HEK293 (cell line): ENCODE data around the gene S100A1.

ENCODE experiments used
- CTCF ChIA-PET: fragments of 350-600 bp; formaldehyde crosslinking; extraction: SDS; loops from one replicate; lab custom pipeline; 2021; ENCODE audit warnings: antibody characterized with exemption; lab: Yijun Ruan, JAX
- POLR2A ChIA-PET: fragments of 300-600 bp; formaldehyde crosslinking; extraction: SDS; loops from one replicate; lab custom pipeline; 2020; ENCODE audit warnings: antibody characterized with exemption, inconsistent platforms; lab: Yijun Ruan, JAX
- H3K27ac ChIP-seq: fragments of 200-500 bp; sonication (Bioruptor generic); 2 replicates; pipeline ENCODE4 v1.5.1; 2014; ENCODE audit warnings: low read depth, low read length, control low read depth, inconsistent platforms; ENCODE audit errors: extremely low read depth
- H3K36me3 ChIP-seq, 2 experiments: fragments of 200-500 bp in 1 of 2; sonication (Bioruptor generic) in 1 of 2; 1 replicate in 1 of 2; 2 replicates in 1 of 2; pipeline ENCODE4 v1.5.1; 2014 to 2017; ENCODE audit warnings: inconsistent platforms in 2 of 2, low read length in 2 of 2; ENCODE audit not compliant: control insufficient read depth in 2 of 2, insufficient read depth in 1 of 2
- H3K4me1 ChIP-seq: fragments of 200-500 bp; sonication (Bioruptor generic); 2 replicates; pipeline ENCODE4 v1.5.1; 2014; ENCODE audit warnings: mild to moderate bottlenecking, low read length, inconsistent platforms; ENCODE audit not compliant: control insufficient read depth, insufficient read depth
- H3K4me3 ChIP-seq: 2 replicates; pipeline ENCODE4 v1.5.1; 2011; ENCODE audit warnings: low read depth, mild to moderate bottlenecking, control low read depth, low read length, moderate library complexity
- H3K9me3 ChIP-seq: fragments of 200-500 bp; sonication (Bioruptor generic); 2 replicates; pipeline ENCODE4 v1.5.1; 2014; ENCODE audit warnings: low read depth, low read length, inconsistent platforms; ENCODE audit not compliant: control insufficient read depth, insufficient read depth
- FEZF1 ChIP-seq: fragments of 450-650 bp; formaldehyde crosslinking; IDR thresholded peaks from 2 replicates; pipeline ENCODE4 v1.5.1; 2016; ENCODE audit warnings: missing biosample characterization, missing genetic modification characterization
- IKZF3 ChIP-seq: fragments of 450-650 bp; IDR thresholded peaks from 2 replicates; pipeline ENCODE4 v1.5.0; 2018; ENCODE audit warnings: missing biosample characterization, mild to moderate bottlenecking, missing genetic modification characterization, moderate library complexity
- PRDM1 ChIP-seq: fragments of 450-650 bp; formaldehyde crosslinking; IDR thresholded peaks from 2 replicates; pipeline ENCODE4; 2016; ENCODE audit warnings: missing biosample characterization, missing genetic modification characterization
- SETDB1 ChIP-seq: IDR thresholded peaks from one replicate; pipeline ENCODE4 v1.6.1; 2017; ENCODE audit warnings: mild to moderate bottlenecking, low read length, moderate library complexity, mixed read lengths; ENCODE audit not compliant: insufficient read length
- SP3 ChIP-seq: fragments of 450-650 bp; formaldehyde crosslinking; IDR thresholded peaks from 2 replicates; pipeline ENCODE4 v1.5.1; 2016; ENCODE audit warnings: missing biosample characterization, missing genetic modification characterization
- TCF7L2 ChIP-seq: IDR thresholded peaks from 2 replicates; pipeline ENCODE4 v1.6.1; 2011; ENCODE audit warnings: low read depth, mild to moderate bottlenecking, inconsistent platforms, low read length, moderate library complexity, borderline replicate concordance
- ZBTB1 ChIP-seq: fragments of 450-650 bp; formaldehyde crosslinking; IDR thresholded peaks from 2 replicates; pipeline ENCODE4 v1.5.1; 2016; ENCODE audit warnings: missing biosample characterization, missing genetic modification characterization
- ZBTB17 ChIP-seq: fragments of 450-650 bp; formaldehyde crosslinking; IDR thresholded peaks from 2 replicates; pipeline ENCODE4 v1.5.1; 2016; ENCODE audit warnings: missing biosample characterization, missing genetic modification characterization
- ZBTB20 ChIP-seq: fragments of 450-650 bp; formaldehyde crosslinking; IDR thresholded peaks from 2 replicates; pipeline ENCODE4 v1.5.1; 2016; ENCODE audit warnings: missing biosample characterization, missing genetic modification characterization
- ZNF169 ChIP-seq: fragments of 450-650 bp; formaldehyde crosslinking; IDR thresholded peaks from 2 replicates; pipeline ENCODE4 v1.5.1; 2016; ENCODE audit warnings: missing biosample characterization, missing genetic modification characterization
- ZNF266 ChIP-seq: fragments of 450-650 bp; formaldehyde crosslinking; IDR thresholded peaks from 2 replicates; pipeline ENCODE4 v1.5.1; 2016; ENCODE audit warnings: missing biosample characterization, missing genetic modification characterization, low read depth
- ZNF302 ChIP-seq: fragments of 450-650 bp; formaldehyde crosslinking; IDR thresholded peaks from 2 replicates; pipeline ENCODE4 v1.5.1; 2016; ENCODE audit warnings: missing biosample characterization, missing genetic modification characterization, low read depth
- ZNF366 ChIP-seq: fragments of 450-650 bp; formaldehyde crosslinking; conservative IDR thresholded peaks from 2 replicates; pipeline ENCODE4 v1.5.1; 2016; ENCODE audit warnings: missing biosample characterization, missing genetic modification characterization
- ZNF416 ChIP-seq: fragments of 450-650 bp; formaldehyde crosslinking; IDR thresholded peaks from 2 replicates; pipeline ENCODE4 v1.5.1; 2016; ENCODE audit warnings: missing biosample characterization, missing genetic modification characterization
- ZNF548 ChIP-seq: fragments of 450-650 bp; formaldehyde crosslinking; IDR thresholded peaks from 2 replicates; pipeline ENCODE4 v1.5.1; 2016; ENCODE audit warnings: missing biosample characterization, missing genetic modification characterization
- ZNF621 ChIP-seq: fragments of 450-650 bp; formaldehyde crosslinking; IDR thresholded peaks from 2 replicates; pipeline ENCODE4 v1.5.1; 2017; ENCODE audit warnings: missing biosample characterization, missing genetic modification characterization
- ZNF660 ChIP-seq: fragments of 450-650 bp; IDR thresholded peaks from 2 replicates; pipeline ENCODE4 v1.5.1; 2018; ENCODE audit warnings: missing biosample characterization, mild to moderate bottlenecking, missing genetic modification characterization
- ZNF707 ChIP-seq: fragments of 450-650 bp; formaldehyde crosslinking; IDR thresholded peaks from 2 replicates; pipeline ENCODE4 v1.5.1; 2016; ENCODE audit warnings: missing biosample characterization, missing genetic modification characterization
- TF ChIP-seq, protein P1 (sequence below): fragments of 450-650 bp; formaldehyde crosslinking; IDR thresholded peaks from 2 replicates; pipeline ENCODE4 v1.5.1; 2016; ENCODE audit warnings: missing biosample characterization, missing genetic modification characterization
- TF ChIP-seq, protein P2 (sequence below): fragments of 450-650 bp; formaldehyde crosslinking; IDR thresholded peaks from 2 replicates; pipeline ENCODE4 v1.5.1; 2016; ENCODE audit warnings: missing biosample characterization, missing genetic modification characterization
- TF ChIP-seq, protein P3 (sequence below): fragments of 450-650 bp; formaldehyde crosslinking; conservative IDR thresholded peaks from 2 replicates; pipeline ENCODE4 v1.5.1; 2016; ENCODE audit warnings: low read depth, missing biosample characterization, missing genetic modification characterization
- TF ChIP-seq, protein P4 (sequence below): fragments of 450-650 bp; formaldehyde crosslinking; IDR thresholded peaks from 2 replicates; pipeline ENCODE4 v1.5.0; 2017; ENCODE audit warnings: missing biosample characterization, missing genetic modification characterization, borderline replicate concordance
- TF ChIP-seq, protein P5 (sequence below): fragments of 450-650 bp; IDR thresholded peaks from 2 replicates; pipeline ENCODE4 v1.5.1; 2018; ENCODE audit warnings: missing biosample characterization, missing genetic modification characterization

S100A1 gene

DNA sequence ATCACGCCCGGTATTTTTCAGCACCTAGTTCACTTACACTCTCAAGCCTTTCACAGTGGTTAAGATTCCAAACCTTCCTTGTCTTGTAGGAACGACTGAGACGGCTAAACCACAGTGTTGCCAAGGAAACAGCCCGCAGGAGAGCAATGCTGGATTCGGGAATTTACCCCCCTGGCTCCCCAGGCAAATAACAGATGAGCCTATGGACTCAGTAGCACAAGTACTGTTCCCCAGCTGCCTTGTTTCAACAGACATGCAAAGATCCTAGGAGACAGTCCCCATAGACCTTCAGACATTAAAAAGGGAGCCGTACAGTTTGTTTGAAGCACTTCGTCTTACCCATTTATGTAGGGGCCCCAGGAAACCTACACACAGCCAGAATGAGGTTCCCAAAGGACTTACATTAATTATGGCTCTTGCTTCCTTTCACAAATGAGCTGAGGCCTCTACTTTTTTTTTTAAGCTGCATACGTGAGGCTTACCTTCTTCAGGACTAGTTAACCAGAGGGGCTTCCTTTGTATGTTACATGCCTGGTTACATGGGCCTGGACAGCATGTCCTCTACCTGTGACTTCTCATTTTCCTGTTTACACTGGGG lies 33.0 kb downstream of the S100A1 start (continued):
- TF ChIP-seq FEZF1 (no peak), ZBTB20 (peak; percentile 46; the same call in 1 of the 2 replicates), ZNF548 (tag by site-specific recombination) (no peak), ZNF660 (tag by site-specific recombination) (no peak), ZNF416 (tag by site-specific recombination) (no peak), ZBTB17 (peak; percentile 22; the same call in 1 of the 2 replicates), ZNF621 (tag by site-specific recombination) (no peak)
- TF ChIP-seq, protein P1, sequence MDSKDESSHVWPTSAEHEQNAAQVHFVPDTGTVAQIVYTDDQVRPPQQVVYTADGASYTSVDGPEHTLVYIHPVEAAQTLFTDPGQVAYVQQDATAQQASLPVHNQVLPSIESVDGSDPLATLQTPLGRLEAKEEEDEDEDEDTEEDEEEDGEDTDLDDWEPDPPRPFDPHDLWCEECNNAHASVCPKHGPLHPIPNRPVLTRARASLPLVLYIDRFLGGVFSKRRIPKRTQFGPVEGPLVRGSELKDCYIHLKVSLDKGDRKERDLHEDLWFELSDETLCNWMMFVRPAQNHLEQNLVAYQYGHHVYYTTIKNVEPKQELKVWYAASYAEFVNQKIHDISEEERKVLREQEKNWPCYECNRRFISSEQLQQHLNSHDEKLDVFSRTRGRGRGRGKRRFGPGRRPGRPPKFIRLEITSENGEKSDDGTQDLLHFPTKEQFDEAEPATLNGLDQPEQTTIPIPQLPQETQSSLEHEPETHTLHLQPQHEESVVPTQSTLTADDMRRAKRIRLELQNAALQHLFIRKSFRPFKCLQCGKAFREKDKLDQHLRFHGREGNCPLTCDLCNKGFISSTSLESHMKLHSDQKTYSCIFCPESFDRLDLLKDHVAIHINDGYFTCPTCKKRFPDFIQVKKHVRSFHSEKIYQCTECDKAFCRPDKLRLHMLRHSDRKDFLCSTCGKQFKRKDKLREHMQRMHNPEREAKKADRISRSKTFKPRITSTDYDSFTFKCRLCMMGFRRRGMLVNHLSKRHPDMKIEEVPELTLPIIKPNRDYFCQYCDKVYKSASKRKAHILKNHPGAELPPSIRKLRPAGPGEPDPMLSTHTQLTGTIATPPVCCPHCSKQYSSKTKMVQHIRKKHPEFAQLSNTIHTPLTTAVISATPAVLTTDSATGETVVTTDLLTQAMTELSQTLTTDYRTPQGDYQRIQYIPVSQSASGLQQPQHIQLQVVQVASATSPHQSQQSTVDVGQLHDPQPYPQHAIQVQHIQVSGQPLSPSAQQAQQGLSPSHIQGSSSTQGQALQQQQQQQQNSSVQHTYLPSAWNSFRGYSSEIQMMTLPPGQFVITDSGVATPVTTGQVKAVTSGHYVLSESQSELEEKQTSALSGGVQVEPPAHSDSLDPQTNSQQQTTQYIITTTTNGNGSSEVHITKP, result no peak
- TF ChIP-seq, protein P2, sequence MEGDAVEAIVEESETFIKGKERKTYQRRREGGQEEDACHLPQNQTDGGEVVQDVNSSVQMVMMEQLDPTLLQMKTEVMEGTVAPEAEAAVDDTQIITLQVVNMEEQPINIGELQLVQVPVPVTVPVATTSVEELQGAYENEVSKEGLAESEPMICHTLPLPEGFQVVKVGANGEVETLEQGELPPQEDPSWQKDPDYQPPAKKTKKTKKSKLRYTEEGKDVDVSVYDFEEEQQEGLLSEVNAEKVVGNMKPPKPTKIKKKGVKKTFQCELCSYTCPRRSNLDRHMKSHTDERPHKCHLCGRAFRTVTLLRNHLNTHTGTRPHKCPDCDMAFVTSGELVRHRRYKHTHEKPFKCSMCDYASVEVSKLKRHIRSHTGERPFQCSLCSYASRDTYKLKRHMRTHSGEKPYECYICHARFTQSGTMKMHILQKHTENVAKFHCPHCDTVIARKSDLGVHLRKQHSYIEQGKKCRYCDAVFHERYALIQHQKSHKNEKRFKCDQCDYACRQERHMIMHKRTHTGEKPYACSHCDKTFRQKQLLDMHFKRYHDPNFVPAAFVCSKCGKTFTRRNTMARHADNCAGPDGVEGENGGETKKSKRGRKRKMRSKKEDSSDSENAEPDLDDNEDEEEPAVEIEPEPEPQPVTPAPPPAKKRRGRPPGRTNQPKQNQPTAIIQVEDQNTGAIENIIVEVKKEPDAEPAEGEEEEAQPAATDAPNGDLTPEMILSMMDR (tag by site-specific recombination), result no peak
- TF ChIP-seq, all 188 proteins: peak for 6

DNA sequence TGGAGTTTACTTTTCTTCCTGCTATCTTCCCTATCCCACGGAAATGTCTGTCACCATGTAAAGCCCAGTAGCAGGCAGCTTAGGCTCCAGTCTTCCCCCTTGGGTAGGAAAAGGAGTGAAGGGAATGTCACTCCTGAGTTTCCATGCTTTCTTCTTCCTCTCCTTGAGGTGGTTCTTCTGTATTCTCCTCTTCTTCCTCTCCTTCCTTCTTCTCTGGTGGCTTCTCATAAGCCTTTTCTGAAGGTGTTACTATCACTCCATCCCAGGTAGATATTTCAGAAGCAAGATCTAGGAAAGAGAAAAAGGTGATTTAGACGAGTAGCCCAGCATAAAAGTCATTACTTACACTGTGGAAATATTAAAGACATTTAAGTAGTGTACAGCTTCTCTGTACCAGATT lies 34.0 kb downstream of the S100A1 start:
- Histone ChIP-seq H3K4me3 (no peak overlapping the region), H3K9me3 (no peaks in the 10 kb centered on the region), H3K4me1 (0 out of 2 replicates have a peak, but pooled peaks cover 2% of the 10 kb centered on the region), H3K27ac (no peak overlapping the region; the same call in 1 of the 2 replicates), H3K36me3 (peaks cover 59 to 79% of the 10 kb centered on the region in 2 experiments)
- CTCF ChIA-PET, result no interaction called here
- POLR2A ChIA-PET, result interaction anchor here (0.7 kb wide), 1 partner anchor 148 kb away, joined by 3 read pairs; no protein-coding TSS in a partner anchor
- TF ChIP-seq SETDB1 (no peak), ZNF266 (tag by site-specific recombination) (no peak), ZNF707 (tag by site-specific recombination) (no peak), IKZF3 (tag by site-specific recombination) (peak; percentile 46; the same call in 1 of the 2 replicates), PRDM1 (tag by site-specific recombination) (peak; percentile 60; the same call in 1 of the 2 replicates), ZBTB1 (tag by site-specific recombination) (no peak), SP3 (tag by site-specific recombination) (no peak), ZNF302 (tag by site-specific recombination) (no peak), ZNF366 (tag by site-specific recombination) (peak; percentile 68), TCF7L2 (no peak), ZNF169 (no peak)
- TF ChIP-seq, protein P3, sequence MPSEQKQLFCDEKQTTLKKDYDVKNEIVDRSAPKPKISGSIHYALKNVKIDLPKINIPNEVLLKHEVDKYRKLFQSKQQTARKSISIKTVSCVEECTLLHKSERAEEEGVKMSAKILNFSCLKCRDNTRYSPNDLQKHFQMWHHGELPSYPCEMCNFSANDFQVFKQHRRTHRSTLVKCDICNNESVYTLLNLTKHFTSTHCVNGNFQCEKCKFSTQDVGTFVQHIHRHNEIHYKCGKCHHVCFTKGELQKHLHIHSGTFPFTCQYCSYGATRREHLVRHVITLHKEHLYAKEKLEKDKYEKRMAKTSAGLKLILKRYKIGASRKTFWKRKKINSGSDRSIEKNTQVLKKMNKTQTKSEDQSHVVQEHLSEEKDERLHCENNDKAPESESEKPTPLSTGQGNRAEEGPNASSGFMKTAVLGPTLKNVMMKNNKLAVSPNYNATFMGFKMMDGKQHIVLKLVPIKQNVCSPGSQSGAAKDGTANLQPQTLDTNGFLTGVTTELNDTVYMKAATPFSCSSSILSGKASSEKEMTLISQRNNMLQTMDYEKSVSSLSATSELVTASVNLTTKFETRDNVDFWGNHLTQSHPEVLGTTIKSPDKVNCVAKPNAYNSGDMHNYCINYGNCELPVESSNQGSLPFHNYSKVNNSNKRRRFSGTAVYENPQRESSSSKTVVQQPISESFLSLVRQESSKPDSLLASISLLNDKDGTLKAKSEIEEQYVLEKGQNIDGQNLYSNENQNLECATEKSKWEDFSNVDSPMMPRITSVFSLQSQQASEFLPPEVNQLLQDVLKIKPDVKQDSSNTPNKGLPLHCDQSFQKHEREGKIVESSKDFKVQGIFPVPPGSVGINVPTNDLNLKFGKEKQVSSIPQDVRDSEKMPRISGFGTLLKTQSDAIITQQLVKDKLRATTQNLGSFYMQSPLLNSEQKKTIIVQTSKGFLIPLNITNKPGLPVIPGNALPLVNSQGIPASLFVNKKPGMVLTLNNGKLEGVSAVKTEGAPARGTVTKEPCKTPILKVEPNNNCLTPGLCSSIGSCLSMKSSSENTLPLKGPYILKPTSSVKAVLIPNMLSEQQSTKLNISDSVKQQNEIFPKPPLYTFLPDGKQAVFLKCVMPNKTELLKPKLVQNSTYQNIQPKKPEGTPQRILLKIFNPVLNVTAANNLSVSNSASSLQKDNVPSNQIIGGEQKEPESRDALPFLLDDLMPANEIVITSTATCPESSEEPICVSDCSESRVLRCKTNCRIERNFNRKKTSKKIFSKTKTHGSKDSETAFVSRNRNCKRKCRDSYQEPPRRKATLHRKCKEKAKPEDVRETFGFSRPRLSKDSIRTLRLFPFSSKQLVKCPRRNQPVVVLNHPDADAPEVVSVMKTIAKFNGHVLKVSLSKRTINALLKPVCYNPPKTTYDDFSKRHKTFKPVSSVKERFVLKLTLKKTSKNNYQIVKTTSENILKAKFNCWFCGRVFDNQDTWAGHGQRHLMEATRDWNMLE (tag by site-specific recombination), result no peak
- TF ChIP-seq, protein P4, sequence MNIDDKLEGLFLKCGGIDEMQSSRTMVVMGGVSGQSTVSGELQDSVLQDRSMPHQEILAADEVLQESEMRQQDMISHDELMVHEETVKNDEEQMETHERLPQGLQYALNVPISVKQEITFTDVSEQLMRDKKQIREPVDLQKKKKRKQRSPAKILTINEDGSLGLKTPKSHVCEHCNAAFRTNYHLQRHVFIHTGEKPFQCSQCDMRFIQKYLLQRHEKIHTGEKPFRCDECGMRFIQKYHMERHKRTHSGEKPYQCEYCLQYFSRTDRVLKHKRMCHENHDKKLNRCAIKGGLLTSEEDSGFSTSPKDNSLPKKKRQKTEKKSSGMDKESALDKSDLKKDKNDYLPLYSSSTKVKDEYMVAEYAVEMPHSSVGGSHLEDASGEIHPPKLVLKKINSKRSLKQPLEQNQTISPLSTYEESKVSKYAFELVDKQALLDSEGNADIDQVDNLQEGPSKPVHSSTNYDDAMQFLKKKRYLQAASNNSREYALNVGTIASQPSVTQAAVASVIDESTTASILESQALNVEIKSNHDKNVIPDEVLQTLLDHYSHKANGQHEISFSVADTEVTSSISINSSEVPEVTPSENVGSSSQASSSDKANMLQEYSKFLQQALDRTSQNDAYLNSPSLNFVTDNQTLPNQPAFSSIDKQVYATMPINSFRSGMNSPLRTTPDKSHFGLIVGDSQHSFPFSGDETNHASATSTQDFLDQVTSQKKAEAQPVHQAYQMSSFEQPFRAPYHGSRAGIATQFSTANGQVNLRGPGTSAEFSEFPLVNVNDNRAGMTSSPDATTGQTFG (tag by site-specific recombination), result no peak
- TF ChIP-seq, protein P5, sequence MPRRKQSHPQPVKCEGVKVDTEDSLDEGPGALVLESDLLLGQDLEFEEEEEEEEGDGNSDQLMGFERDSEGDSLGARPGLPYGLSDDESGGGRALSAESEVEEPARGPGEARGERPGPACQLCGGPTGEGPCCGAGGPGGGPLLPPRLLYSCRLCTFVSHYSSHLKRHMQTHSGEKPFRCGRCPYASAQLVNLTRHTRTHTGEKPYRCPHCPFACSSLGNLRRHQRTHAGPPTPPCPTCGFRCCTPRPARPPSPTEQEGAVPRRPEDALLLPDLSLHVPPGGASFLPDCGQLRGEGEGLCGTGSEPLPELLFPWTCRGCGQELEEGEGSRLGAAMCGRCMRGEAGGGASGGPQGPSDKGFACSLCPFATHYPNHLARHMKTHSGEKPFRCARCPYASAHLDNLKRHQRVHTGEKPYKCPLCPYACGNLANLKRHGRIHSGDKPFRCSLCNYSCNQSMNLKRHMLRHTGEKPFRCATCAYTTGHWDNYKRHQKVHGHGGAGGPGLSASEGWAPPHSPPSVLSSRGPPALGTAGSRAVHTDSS, result 0 out of 2 replicates have a peak, but pooled peaks have one; percentile 14
